ENCODE results near the gene PSMD14.

The PSMD14 gene

DNA sequence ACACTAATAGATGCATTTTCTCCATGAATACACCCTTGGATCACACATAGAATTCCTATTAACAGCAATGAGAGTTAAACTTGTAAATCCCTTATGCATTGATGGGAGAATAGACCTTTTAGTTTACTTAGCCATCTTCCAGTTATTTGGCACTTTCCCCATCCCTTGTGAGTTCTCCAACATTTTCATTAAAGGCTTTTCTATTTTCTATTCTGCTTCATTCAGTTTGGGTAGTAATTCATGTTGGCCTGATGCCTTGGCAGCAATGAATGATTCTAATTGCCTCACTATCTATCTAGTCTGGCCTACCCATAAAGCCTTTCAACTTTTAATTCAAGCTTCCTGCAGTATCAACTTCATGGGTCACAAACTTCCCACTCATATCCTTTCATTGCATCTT, 140.2 kb downstream of the PSMD14 start:
- DNase-seq (ENCODE audit: low read depth in 3 of 3): no peak
